Fibroblast of villous mesenchyme (primary cell): Measurements from ENCODE around the gene PNMA6F. TPM values are rescaled to one million over a fixed set of nuclear protein-coding genes. Genes with fewer than 3 reads are reported as not detected.

Experiments
- DNase-seq: peaks from one replicate; pipeline ENCODE4 v3.0.0-alpha.2; 2010; ENCODE audit warnings: low read depth
- H3K4me3 ChIP-seq: 2 replicates; pipeline ENCODE4 v1.5.1; 2011; ENCODE audit warnings: low read depth, mild to moderate bottlenecking, low read length
- CTCF ChIP-seq: IDR thresholded peaks from 2 replicates; pipeline ENCODE4 v1.5.1; 2012; ENCODE audit warnings: low read depth, mild to moderate bottlenecking, low read length; ENCODE audit not compliant: insufficient read depth
- total RNA-seq: library from RNA; depleted of rRNA; stranded (reverse); fragments of >200 nt; gene quantifications from 2 replicates; pipeline ENCODE4 v1.2.3, GENCODE V29; 2012

The PNMA6F gene
- total RNA-seq, 1 donor: not detected

GRCh38 chrX:153307276-153308178, 14.0 kb downstream of the PNMA6F start:
- DNase-seq: no peak
- H3K4me3 ChIP-seq: no peak overlapping the region
- TF ChIP-seq CTCF: no peak

GRCh38 chrX:153306527-153307115, 14.9 kb downstream of the PNMA6F start:
- DNase-seq: no peak
- no peak overlapping the region for H3K4me3 ChIP-seq
- TF ChIP-seq CTCF: no peak

GRCh38 chrX:153305972-153306371, 15.6 kb downstream of the PNMA6F start:
- no peak for DNase-seq
- TF ChIP-seq CTCF: no peak
- no peak overlapping the region for H3K4me3 ChIP-seq

GRCh38 chrX:153304988-153305736, 16.4 kb downstream of the PNMA6F start:
- no peak for DNase-seq
- TF ChIP-seq CTCF: no peak
- no peak overlapping the region for H3K4me3 ChIP-seq

- no peak for DNase-seq
- no peak for TF ChIP-seq CTCF
- H3K4me3 ChIP-seq: no peak overlapping the region
These were observed 18.0 kb downstream of the PNMA6F start for GRCh38 chrX:153303276-153304262.

- TF ChIP-seq CTCF: no peak
- H3K4me3 ChIP-seq: no peak overlapping the region
- no peak for DNase-seq
These were observed 18.8 kb downstream of the PNMA6F start for GRCh38 chrX:153302796-153303195.
